WERI-Rb-1 (cell line): ENCODE results near the gene OR2J2.
"Not testable (repeated sequence)": the region's sequence is repeated elsewhere in the genome, so short reads cannot be mapped to it uniquely, and the experiment has no call there.

Experiments
- DNase-seq: peaks from one replicate; pipeline ENCODE4 v3.0.0-alpha.2; 2020
- H3K27ac ChIP-seq: fragments of 250-450 bp; sonication (Bioruptor Pico); 2 replicates; pipeline ENCODE4 v1.5.1; 2020; ENCODE audit warnings: mild to moderate bottlenecking, moderate library complexity
- H3K27me3 ChIP-seq: fragments of 250-450 bp; sonication (Bioruptor Pico); 2 replicates; pipeline ENCODE4 v1.5.1; 2021; ENCODE audit warnings: mild to moderate bottlenecking, low read depth, moderate library complexity; ENCODE audit not compliant: insufficient read depth, severe bottlenecking
- H3K36me3 ChIP-seq: fragments of 250-450 bp; sonication (Bioruptor Pico); 2 replicates; pipeline ENCODE4 v1.5.1; 2020; ENCODE audit warnings: mild to moderate bottlenecking, moderate library complexity
- H3K4me3 ChIP-seq: 2 replicates; pipeline ENCODE4 v1.5.1; 2011; ENCODE audit warnings: low read depth, mild to moderate bottlenecking, control low read depth, low read length
- H3K9me3 ChIP-seq: fragments of 250-450 bp; sonication (Bioruptor Pico); 2 replicates; pipeline ENCODE4 v1.5.1; 2021; ENCODE audit warnings: mild to moderate bottlenecking, moderate library complexity; ENCODE audit not compliant: severe bottlenecking
- TF ChIP-seq, protein P1 (sequence below): IDR thresholded peaks from 2 replicates; pipeline ENCODE4 v1.5.1; 2011; ENCODE audit warnings: low read depth, mild to moderate bottlenecking, control low read depth, inconsistent platforms, low read length

The OR2J2 gene

DNA sequence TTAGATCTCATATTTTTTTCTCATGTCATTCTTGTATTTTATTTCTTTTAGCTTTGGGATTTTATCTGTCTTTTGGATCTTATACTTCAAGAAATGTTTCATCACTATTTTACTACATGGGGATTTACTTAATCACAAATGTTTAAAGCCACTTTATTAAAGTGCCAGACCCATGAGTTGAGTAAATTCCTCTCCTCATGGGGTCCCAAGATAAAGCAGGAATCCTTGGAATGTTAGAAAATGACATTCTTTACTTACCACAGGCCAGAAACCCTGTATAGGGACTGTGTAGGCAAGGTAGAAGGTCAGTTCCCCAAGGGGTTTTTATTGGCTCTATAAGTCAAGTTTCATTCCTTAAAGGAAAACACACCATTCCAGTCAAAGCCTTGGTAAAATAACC, 28.4 kb upstream of the OR2J2 start:
- Histone ChIP-seq H3K27ac (no peak overlapping the region), H3K27me3 (peaks cover 52% of the 10 kb centered on the region), H3K36me3 (no peaks in the 10 kb centered on the region), H3K9me3 (no peaks in the 10 kb centered on the region), H3K4me3 (no peak overlapping the region)
- TF ChIP-seq, protein P1, sequence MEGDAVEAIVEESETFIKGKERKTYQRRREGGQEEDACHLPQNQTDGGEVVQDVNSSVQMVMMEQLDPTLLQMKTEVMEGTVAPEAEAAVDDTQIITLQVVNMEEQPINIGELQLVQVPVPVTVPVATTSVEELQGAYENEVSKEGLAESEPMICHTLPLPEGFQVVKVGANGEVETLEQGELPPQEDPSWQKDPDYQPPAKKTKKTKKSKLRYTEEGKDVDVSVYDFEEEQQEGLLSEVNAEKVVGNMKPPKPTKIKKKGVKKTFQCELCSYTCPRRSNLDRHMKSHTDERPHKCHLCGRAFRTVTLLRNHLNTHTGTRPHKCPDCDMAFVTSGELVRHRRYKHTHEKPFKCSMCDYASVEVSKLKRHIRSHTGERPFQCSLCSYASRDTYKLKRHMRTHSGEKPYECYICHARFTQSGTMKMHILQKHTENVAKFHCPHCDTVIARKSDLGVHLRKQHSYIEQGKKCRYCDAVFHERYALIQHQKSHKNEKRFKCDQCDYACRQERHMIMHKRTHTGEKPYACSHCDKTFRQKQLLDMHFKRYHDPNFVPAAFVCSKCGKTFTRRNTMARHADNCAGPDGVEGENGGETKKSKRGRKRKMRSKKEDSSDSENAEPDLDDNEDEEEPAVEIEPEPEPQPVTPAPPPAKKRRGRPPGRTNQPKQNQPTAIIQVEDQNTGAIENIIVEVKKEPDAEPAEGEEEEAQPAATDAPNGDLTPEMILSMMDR: no peak
- DNase-seq: no peak

DNA sequence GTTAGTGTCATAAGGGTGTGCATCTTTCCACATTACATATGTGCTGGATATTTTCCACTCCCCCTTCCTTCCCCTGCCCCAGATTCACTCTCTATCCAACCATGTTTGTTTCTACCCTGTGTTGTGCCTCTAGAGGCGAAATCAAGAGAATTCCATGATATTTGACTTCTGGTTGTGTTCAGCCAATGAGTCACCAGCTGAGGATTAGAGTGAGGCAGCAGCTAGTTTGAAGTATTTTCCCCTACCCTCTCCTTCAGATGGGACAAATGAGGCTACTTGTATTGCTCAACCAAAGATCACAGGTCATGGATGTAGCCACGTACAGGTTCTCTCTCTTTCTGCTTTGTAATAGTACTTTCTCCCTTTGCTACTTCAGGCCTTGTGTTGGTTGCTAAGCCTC, 24.5 kb upstream of the OR2J2 start:
- H3K4me3 ChIP-seq: no peak overlapping the region
- H3K27me3 ChIP-seq: peaks cover 33% of the 10 kb centered on the region
- no peak for DNase-seq
- TF ChIP-seq, protein P1: no peak
- H3K27ac ChIP-seq: no peak overlapping the region
- no peaks in the 10 kb centered on the region for H3K36me3 ChIP-seq
- peaks cover 3% of the 10 kb centered on the region for H3K9me3 ChIP-seq

DNA sequence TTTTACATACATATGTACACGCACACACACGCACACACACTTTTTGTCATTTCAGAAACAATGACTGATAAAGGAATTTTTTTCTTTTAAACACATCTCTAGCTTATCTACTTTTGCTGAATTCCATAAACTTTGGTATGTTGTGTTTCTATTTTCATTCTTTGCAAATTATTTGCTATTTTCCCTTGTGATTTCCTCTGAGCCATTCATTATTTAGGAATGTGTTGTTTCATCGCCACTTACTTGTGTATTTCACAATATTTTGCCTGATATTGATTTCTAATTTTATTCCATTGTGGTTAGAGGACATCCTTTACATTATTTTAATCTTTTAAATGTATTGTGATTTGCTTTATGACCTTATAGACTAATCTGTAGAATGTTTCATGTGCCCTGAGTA, 23.6 kb upstream of the OR2J2 start:
- Histone ChIP-seq H3K27me3 (peaks cover 37% of the 10 kb centered on the region), H3K9me3 (peaks cover 3% of the 10 kb centered on the region), H3K27ac (no peak overlapping the region), H3K4me3 (no peak overlapping the region), H3K36me3 (no peaks in the 10 kb centered on the region)
- TF ChIP-seq, protein P1: no peak
- no peak for DNase-seq

DNA sequence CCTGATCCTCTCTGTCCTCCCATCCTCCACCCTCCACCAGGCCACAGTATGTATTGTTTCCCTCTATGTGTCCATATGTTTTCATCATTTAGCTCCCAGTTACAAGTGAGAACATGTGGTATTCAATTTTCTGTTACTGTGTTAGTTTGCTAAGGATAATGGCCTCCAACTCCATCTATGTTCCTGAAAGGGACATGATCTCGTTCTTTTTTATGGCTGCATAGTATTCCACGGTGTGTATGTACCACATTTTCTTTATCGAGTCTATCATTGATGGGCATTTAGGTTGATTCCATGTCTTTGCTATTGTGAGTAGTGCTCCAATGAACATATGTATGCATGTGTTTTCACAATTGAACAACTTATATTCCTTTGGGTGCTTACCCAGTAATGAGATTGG, 21.3 kb upstream of the OR2J2 start:
- H3K4me3 ChIP-seq, DNase-seq, H3K27ac ChIP-seq, H3K9me3 ChIP-seq, H3K36me3 ChIP-seq: not testable (repeated sequence)
- peaks cover 55% of the 10 kb centered on the region for H3K27me3 ChIP-seq

DNA sequence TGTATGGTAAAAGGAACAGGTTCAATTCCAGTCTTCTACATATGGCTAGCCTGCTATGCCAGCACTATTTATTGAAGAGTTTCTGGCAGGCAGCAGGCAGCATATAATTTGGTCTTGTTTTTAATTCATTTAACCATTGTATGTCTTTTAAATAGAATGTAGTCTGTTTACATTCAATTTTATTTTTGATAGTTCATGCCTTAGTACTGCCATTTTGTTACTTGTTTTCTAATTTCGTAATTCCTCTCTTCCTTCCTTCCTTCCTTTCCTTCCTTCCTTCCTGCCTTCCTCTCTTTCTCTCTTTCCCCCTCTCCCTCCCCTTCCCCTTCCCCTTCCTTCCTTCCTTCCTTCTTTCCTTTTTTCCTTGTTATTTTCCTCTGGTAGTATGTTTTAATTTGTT, 17.6 kb upstream of the OR2J2 start:
- Histone ChIP-seq H3K27ac (no peak overlapping the region), H3K9me3 (peaks cover 3% of the 10 kb centered on the region), H3K27me3 (peaks cover 54% of the 10 kb centered on the region), H3K36me3 (no peaks in the 10 kb centered on the region), H3K4me3 (no peak overlapping the region)
- TF ChIP-seq, protein P1: no peak
- no peak for DNase-seq

DNA sequence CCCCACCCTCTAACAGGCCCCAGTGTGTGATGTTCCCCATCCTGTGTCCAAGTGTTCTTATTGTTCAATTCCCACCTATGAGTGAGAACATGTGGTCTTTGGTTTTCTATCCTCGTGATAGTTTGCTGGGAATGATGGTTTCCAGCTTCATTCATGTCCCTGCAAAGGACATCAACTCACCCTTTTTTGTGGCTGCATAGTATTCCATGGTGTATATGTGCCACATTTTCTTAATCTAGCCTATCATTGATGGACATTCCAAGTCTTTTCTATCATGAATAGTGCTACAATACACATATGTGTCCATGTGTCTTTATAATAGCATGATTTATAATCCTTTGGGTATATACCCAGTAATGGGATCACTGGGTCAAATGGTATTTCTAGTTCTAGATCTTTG, 15.5 kb upstream of the OR2J2 start:
- H3K36me3 ChIP-seq, H3K9me3 ChIP-seq, H3K27ac ChIP-seq, H3K4me3 ChIP-seq, DNase-seq: not testable (repeated sequence)
- peaks cover 68% of the 10 kb centered on the region for H3K27me3 ChIP-seq

DNA sequence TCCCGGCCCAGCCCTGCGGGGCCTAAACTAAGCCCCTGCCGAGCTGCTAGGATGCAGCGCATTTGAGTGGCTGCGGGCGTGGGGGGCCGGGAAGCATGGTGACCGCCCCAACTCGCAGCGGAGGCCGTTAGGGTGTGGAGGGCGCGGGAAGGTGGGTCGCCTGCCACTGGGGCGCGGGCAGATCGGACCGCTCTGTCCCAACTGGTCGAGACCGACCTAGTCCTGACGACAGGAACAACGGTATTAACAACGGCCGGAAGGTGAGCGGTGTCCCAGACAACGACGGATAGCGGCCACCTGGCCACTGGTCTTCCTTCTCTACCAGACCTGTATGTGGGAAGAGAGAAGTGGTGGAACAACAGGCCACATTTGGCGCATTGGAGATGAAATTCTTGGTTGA, 10.8 kb upstream of the OR2J2 start:
- H3K36me3 ChIP-seq, H3K27ac ChIP-seq, DNase-seq, H3K9me3 ChIP-seq, H3K4me3 ChIP-seq: not testable (repeated sequence)
- H3K27me3 ChIP-seq: peaks cover 78% of the 10 kb centered on the region

DNA sequence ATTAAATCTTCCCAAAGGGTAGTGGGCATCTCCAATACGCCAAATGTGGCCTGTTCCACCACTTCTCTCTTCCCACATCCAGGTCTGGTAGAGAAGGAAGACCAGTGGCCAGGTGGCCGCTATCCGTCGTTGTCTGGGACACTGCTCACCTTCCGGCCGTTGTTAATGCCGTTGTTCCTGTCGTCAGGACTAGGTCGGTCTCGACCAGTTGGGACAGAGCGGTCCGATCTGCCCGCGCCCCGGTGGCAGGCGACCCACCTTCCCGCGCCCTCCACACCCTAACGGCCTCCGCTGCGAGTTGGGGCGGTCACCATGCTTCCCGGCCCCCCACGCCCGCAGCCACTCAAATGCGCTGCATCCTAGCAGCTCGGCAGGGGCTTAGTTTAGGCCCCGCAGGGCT, 5.1 kb upstream of the OR2J2 start:
- H3K27ac ChIP-seq, H3K9me3 ChIP-seq, H3K36me3 ChIP-seq, DNase-seq, H3K4me3 ChIP-seq: not testable (repeated sequence)
- H3K27me3 ChIP-seq: peaks cover 88% of the 10 kb centered on the region
